HepG2 (cell line): ENCODE measurements around the gene NF2. TPM values are rescaled to one million over a fixed set of nuclear protein-coding genes. Genes with fewer than 3 reads are reported as not detected.

Source experiments
- ESRRA ChIP-seq: sonication (generic); formaldehyde crosslinking; IDR thresholded peaks from 2 replicates; pipeline ENCODE4 v1.5.1; 2020; ENCODE audit warnings: mild to moderate bottlenecking, low read depth, missing genetic modification reagents
- GPBP1L1 ChIP-seq: sonication (generic); formaldehyde crosslinking; IDR thresholded peaks from 2 replicates; pipeline ENCODE4 v1.5.0; 2020; ENCODE audit warnings: mild to moderate bottlenecking, missing genetic modification reagents
- HMG20A ChIP-seq: IDR thresholded peaks from 2 replicates; pipeline ENCODE4 v1.6.1; 2016; ENCODE audit warnings: borderline replicate concordance
- MAFG ChIP-seq: sonication (generic); formaldehyde crosslinking; IDR thresholded peaks from 2 replicates; pipeline ENCODE4 v1.5.1; 2020; ENCODE audit warnings: mild to moderate bottlenecking, missing genetic modification reagents
- MED1 ChIP-seq: sonication (generic); formaldehyde crosslinking; IDR thresholded peaks from 2 replicates; pipeline ENCODE4 v1.4.0; 2020; ENCODE audit warnings: missing genetic modification reagents
- MEF2D ChIP-seq: sonication (generic); formaldehyde crosslinking; IDR thresholded peaks from 2 replicates; pipeline ENCODE4 v1.5.1; 2020; ENCODE audit warnings: mild to moderate bottlenecking, missing genetic modification reagents
- NCOA2 ChIP-seq: sonication (generic); formaldehyde crosslinking; IDR thresholded peaks from 2 replicates; pipeline ENCODE4 v1.8.0; 2022; ENCODE audit warnings: inconsistent platforms
- NCOR1 ChIP-seq: fragments of 200-600 bp; sonication (generic); IDR thresholded peaks from 2 replicates; pipeline ENCODE4 v1.7.0; 2017; ENCODE audit warnings: antibody characterized with exemption, low read length, borderline replicate concordance
- NFE2L1 ChIP-seq: sonication (generic); formaldehyde crosslinking; IDR thresholded peaks from 2 replicates; pipeline ENCODE4 v1.4.0; 2020; ENCODE audit warnings: missing genetic modification reagents, mild to moderate bottlenecking, borderline replicate concordance
- PREB ChIP-seq: sonication (generic); formaldehyde crosslinking; IDR thresholded peaks from 2 replicates; pipeline ENCODE4 v1.4.0; 2020; ENCODE audit warnings: missing genetic modification reagents
- SMAD3 ChIP-seq: sonication (generic); formaldehyde crosslinking; IDR thresholded peaks from 2 replicates; pipeline ENCODE4 v1.4.0; 2020; ENCODE audit warnings: missing genetic modification reagents
- SOX13 ChIP-seq, 3 experiments: fragments of 450-650 bp in 1 of 3; sonication (generic) in 1 of 3; formaldehyde crosslinking in 1 of 3; IDR thresholded peaks in 2 of 3; conservative IDR thresholded peaks in 1 of 3; 2 replicates each; pipeline versions ENCODE4 v1.5.0 to v1.6.1; 2016 to 2020; ENCODE audit warnings: antibody characterized with exemption in 1 of 3, mild to moderate bottlenecking in 1 of 3, missing compliant biosample characterization in 1 of 3, missing genetic modification reagents in 1 of 3, moderate library complexity in 1 of 3
- SRSF9 ChIP-seq: fragments of 200-400 bp; formaldehyde crosslinking; IDR thresholded peaks from 2 replicates; pipeline ENCODE4 v1.6.1; 2018; ENCODE audit warnings: borderline replicate concordance, mild to moderate bottlenecking, low read depth, low read length; ENCODE audit not compliant: insufficient read depth, poor library complexity, severe bottlenecking
- ZNF263 ChIP-seq: sonication (generic); formaldehyde crosslinking; IDR thresholded peaks from 2 replicates; pipeline ENCODE4 v1.4.0; 2020; ENCODE audit warnings: missing genetic modification reagents
- ZNF691 ChIP-seq: sonication (generic); formaldehyde crosslinking; IDR thresholded peaks from 2 replicates; pipeline ENCODE4 v1.4.0; 2020; ENCODE audit warnings: missing genetic modification reagents, low read depth, mild to moderate bottlenecking, borderline replicate concordance
- polyA plus RNA-seq, 8 experiments: library from polyadenylated mRNA; depleted of rRNA in 3 of 8; stranded (reverse) in 7 of 8; unstranded in 1 of 8; fragments of >200 nt; fragmentation: Illumina TruSeq in 4 of 8; extraction: Trizol in 4 of 8; gene quantifications; 2 replicates each; pipeline versions ENCODE4 v1.2.1 to v1.2.3, GENCODE V29; 2011 to 2016; ENCODE audit warnings: low read depth in 4 of 8, missing spikeins in 1 of 8, mixed read lengths in 1 of 8; ENCODE audit not compliant: insufficient read depth in 1 of 8
- total RNA-seq, 5 experiments: library from RNA; depleted of rRNA; stranded (reverse); fragments of >200 nt; fragmentation: Illumina TruSeq; extraction: Trizol; gene quantifications; 2 replicates each; pipeline ENCODE4 v1.2.3, GENCODE V29; 2016; ENCODE audit warnings: low read depth in 1 of 5
- TF ChIP-seq, protein P1 (sequence below): sonication (generic); formaldehyde crosslinking; IDR thresholded peaks from 2 replicates; pipeline ENCODE4 v1.4.0; 2020; ENCODE audit warnings: missing genetic modification reagents
- TF ChIP-seq, protein P2 (sequence below): sonication (generic); formaldehyde crosslinking; conservative IDR thresholded peaks from 2 replicates; pipeline ENCODE4 v1.4.0; 2020; ENCODE audit warnings: mild to moderate bottlenecking, missing genetic modification reagents, moderate library complexity

NF2 gene
- total and polyA plus RNA-seq, 2 of the 13 experiments (the other 11 are each of a cell fraction or from before 2014, with no cell fraction given): 9.3 to 33.3 TPM

DNA sequence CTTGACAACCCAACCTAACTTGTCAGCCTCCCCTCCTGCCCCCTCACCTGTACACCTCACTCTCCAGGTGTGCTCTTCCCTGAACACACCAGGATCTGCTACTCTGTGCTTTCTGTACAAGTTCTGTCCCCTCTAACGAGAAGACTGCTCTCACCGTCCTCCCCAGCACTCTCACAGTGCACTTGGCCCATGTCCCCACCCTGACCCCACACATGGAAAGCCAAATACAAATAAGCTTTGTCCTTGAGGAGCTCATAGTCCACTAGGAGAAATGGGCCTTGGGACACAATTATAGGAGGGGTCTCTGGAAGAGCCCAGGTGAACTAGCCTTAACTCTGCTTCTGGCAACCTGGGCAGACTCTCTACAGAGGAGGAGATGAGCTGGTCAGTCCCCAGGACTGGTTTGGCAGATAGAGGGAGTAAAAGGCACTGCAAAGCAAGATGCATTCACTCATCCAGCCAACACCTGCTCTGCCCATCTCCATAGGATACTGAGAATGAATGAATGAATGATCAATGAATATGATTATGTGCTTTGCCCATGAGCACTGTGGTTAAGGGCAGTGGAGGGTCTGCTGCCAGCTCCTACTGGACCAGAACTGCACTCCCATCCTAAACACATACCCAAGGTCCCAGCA, 32.4 kb upstream of the NF2 start (continued):
- TF ChIP-seq GPBP1L1 (no peak), NCOA2 (peak; percentile 74; the same call in 1 of the 2 replicates), SMAD3 (CRISPR knock-in tag) (no peak), MAFG (no peak), ZNF691 (CRISPR knock-in tag) (peak; percentile 35; the same call in 1 of the 2 replicates), MED1 (peak; percentile 53; the same call in 1 of the 2 replicates), ZNF263 (peak; percentile 100), NFE2L1 (CRISPR knock-in tag) (no peak), ESRRA (CRISPR knock-in tag) (peak; percentile 82), SRSF9 (no peak), HMG20A (peak; percentile 17; the same call in 1 of the 2 replicates), NCOR1 (peak; percentile 62; the same call in 1 of the 2 replicates), SOX13 (IDR thresholded peaks at IDR 0.05) (no peak), SOX13 (CRISPR knock-in tag; conservative IDR thresholded peaks at IDR 0.05 in 1 of 2, IDR thresholded peaks at IDR 0.05 in 1 of 2) (peak in 1 of 2 experiments; percentile 59; a peak in 1 of 4 replicates), PREB (CRISPR knock-in tag) (no peak), MEF2D (no peak)
- TF ChIP-seq, protein P1, sequence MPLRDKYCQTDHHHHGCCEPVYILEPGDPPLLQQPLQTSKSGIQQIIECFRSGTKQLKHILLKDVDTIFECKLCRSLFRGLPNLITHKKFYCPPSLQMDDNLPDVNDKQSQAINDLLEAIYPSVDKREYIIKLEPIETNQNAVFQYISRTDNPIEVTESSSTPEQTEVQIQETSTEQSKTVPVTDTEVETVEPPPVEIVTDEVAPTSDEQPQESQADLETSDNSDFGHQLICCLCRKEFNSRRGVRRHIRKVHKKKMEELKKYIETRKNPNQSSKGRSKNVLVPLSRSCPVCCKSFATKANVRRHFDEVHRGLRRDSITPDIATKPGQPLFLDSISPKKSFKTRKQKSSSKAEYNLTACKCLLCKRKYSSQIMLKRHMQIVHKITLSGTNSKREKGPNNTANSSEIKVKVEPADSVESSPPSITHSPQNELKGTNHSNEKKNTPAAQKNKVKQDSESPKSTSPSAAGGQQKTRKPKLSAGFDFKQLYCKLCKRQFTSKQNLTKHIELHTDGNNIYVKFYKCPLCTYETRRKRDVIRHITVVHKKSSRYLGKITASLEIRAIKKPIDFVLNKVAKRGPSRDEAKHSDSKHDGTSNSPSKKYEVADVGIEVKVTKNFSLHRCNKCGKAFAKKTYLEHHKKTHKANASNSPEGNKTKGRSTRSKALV: no peak
- TF ChIP-seq, protein P2, sequence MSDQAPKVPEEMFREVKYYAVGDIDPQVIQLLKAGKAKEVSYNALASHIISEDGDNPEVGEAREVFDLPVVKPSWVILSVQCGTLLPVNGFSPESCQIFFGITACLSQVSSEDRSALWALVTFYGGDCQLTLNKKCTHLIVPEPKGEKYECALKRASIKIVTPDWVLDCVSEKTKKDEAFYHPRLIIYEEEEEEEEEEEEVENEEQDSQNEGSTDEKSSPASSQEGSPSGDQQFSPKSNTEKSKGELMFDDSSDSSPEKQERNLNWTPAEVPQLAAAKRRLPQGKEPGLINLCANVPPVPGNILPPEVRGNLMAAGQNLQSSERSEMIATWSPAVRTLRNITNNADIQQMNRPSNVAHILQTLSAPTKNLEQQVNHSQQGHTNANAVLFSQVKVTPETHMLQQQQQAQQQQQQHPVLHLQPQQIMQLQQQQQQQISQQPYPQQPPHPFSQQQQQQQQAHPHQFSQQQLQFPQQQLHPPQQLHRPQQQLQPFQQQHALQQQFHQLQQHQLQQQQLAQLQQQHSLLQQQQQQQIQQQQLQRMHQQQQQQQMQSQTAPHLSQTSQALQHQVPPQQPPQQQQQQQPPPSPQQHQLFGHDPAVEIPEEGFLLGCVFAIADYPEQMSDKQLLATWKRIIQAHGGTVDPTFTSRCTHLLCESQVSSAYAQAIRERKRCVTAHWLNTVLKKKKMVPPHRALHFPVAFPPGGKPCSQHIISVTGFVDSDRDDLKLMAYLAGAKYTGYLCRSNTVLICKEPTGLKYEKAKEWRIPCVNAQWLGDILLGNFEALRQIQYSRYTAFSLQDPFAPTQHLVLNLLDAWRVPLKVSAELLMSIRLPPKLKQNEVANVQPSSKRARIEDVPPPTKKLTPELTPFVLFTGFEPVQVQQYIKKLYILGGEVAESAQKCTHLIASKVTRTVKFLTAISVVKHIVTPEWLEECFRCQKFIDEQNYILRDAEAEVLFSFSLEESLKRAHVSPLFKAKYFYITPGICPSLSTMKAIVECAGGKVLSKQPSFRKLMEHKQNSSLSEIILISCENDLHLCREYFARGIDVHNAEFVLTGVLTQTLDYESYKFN (CRISPR knock-in tag): peak; percentile 79
